NCI-H345 treated with DMSO at 0.1 percent for 48 hours (cell line): ENCODE measurements around the gene RTL3.

ENCODE experiments used
- DNase-seq: peaks from one replicate; lab custom pipeline; 2025; ENCODE audit not compliant: unreplicated experiment; lab: John Stamatoyannopoulos, UW

RTL3 gene

GRCh38 chrX:78622831-78623230 is 36.3 kb downstream of the RTL3 start:
- no peak for DNase-seq

GRCh38 chrX:78619834-78620233 is 39.3 kb downstream of the RTL3 start:
- no peak for DNase-seq

DNA sequence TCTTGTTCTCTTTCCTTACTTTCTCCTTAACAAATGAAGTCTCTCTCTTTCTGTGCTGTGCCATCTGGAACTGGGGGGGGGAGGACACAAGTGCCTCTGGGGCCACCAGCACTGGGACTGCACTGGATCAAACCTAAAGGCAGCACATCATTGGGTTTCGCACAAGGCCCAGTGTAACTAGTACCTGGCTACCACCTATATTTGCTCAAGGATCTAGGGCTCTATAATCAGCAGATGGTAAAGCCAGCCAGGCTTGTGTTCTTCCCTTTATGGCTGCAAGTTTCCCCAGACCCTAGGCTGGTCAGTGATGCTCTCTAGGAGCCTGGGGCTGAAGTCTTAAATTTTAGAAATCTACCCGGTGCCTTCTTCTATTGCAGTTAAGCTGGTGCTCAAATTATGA is 40.1 kb downstream of the RTL3 start:
- no peak for DNase-seq

GRCh38 chrX:78614264-78614663 is 44.9 kb downstream of the RTL3 start:
- no peak for DNase-seq
